Measurements from ENCODE around the gene RPL19. TPM values are rescaled to one million over a fixed set of nuclear protein-coding genes. Genes with fewer than 3 reads are reported as not detected.

RPL19 gene
- total RNA-seq, 1 donor from 2014 or later = 1,451 TPM

- H3K4me1 ChIP-seq (ENCODE audit: insufficient read depth, low read length) = no peaks in the 10 kb centered on the region
- H3K4me3 ChIP-seq (ENCODE audit: insufficient read depth, low read depth, low read length) = no peak overlapping the region
- peaks cover 67% of the 10 kb centered on the region for H3K27me3 Mint-ChIP-seq (ENCODE audit: low read depth, unreplicated experiment)
- peaks cover 2% of the 10 kb centered on the region for H3K4me1 Mint-ChIP-seq (ENCODE audit: low read depth, unreplicated experiment)
- H3K79me2 ChIP-seq (ENCODE audit: insufficient read depth, low read length) = no peaks in the 10 kb centered on the region
- no peak for DNase-seq (ENCODE audit: low read depth)
- H3K4me3 Mint-ChIP-seq (ENCODE audit: unreplicated experiment) = no peak overlapping the region
- peaks cover 33% of the 10 kb centered on the region for H3K27me3 ChIP-seq (ENCODE audit: insufficient read depth, low read length)
- no peaks in the 10 kb centered on the region for H3K36me3 Mint-ChIP-seq (ENCODE audit: low read depth, unreplicated experiment)
- H3K36me3 ChIP-seq (ENCODE audit: insufficient read depth, low read length) = no peaks in the 10 kb centered on the region
- TF ChIP-seq CTCF (IDR thresholded peaks at IDR 0.05; ENCODE audit: insufficient read depth, low read depth, low read length) = no peak
- no peak for TF ChIP-seq EZH2 (IDR thresholded peaks at IDR 0.05; ENCODE audit: insufficient read depth, low read length)
- no peak for FAIRE-seq
- no peak overlapping the region for H3K9ac ChIP-seq (ENCODE audit: low read length)
- no peak overlapping the region for H3K27ac Mint-ChIP-seq (ENCODE audit: unreplicated experiment)
- H3K9me3 Mint-ChIP-seq (ENCODE audit: unreplicated experiment) = no peaks in the 10 kb centered on the region
- H3K27ac ChIP-seq (ENCODE audit: low read depth, low read length) = no peak overlapping the region
- H3K9me3 ChIP-seq (ENCODE audit: insufficient read depth, low read depth, low read length) = no peaks in the 10 kb centered on the region
- no peak overlapping the region for H2AFZ ChIP-seq (ENCODE audit: low read depth, low read length)
- no peak overlapping the region for H3K4me2 ChIP-seq (ENCODE audit: low read length)
- no peaks in the 10 kb centered on the region for H4K20me1 ChIP-seq (ENCODE audit: insufficient read depth, low read length)
Measured at GRCh38 chr17:39219647-39220154, 19.6 kb downstream of the RPL19 start.

GRCh38 chr17:39221572-39221971, 21.5 kb downstream of the RPL19 start:
- H3K27ac Mint-ChIP-seq (ENCODE audit: unreplicated experiment) = no peak overlapping the region

More at GRCh38 chr17:39221572-39221971, 21.5 kb downstream of the RPL19 start:
- no peak for FAIRE-seq
- TF ChIP-seq EZH2 (IDR thresholded peaks at IDR 0.05; ENCODE audit: insufficient read depth, low read length) (no peak), CTCF (IDR thresholded peaks at IDR 0.05; ENCODE audit: insufficient read depth, low read depth, low read length) (no peak)
- peaks cover 2% of the 10 kb centered on the region for H3K4me1 Mint-ChIP-seq (ENCODE audit: low read depth, unreplicated experiment)
- Histone ChIP-seq H4K20me1 (ENCODE audit: insufficient read depth, low read length) (no peaks in the 10 kb centered on the region), H3K9ac (ENCODE audit: low read length) (no peak overlapping the region), H2AFZ (ENCODE audit: low read depth, low read length) (no peak overlapping the region), H3K4me1 (ENCODE audit: insufficient read depth, low read length) (peaks cover 6% of the 10 kb centered on the region), H3K36me3 (ENCODE audit: insufficient read depth, low read length) (no peaks in the 10 kb centered on the region), H3K9me3 (ENCODE audit: insufficient read depth, low read depth, low read length) (no peaks in the 10 kb centered on the region), H3K79me2 (ENCODE audit: insufficient read depth, low read length) (no peaks in the 10 kb centered on the region), H3K4me2 (ENCODE audit: low read length) (no peak overlapping the region), H3K4me3 (ENCODE audit: insufficient read depth, low read depth, low read length) (no peak overlapping the region), H3K27me3 (ENCODE audit: insufficient read depth, low read length) (peaks cover 38% of the 10 kb centered on the region), H3K27ac (ENCODE audit: low read depth, low read length) (no peak overlapping the region)
- DNase-seq (ENCODE audit: low read depth) = no peak
- no peak overlapping the region for H3K4me3 Mint-ChIP-seq (ENCODE audit: unreplicated experiment)
- peaks cover 57% of the 10 kb centered on the region for H3K27me3 Mint-ChIP-seq (ENCODE audit: low read depth, unreplicated experiment)
- no peaks in the 10 kb centered on the region for H3K9me3 Mint-ChIP-seq (ENCODE audit: unreplicated experiment)
- no peaks in the 10 kb centered on the region for H3K36me3 Mint-ChIP-seq (ENCODE audit: low read depth, unreplicated experiment)
